MCF 10A (cell line): ENCODE measurements around the gene RBSN. TPM values are rescaled to one million over a fixed set of nuclear protein-coding genes. Genes with fewer than 3 reads are reported as not detected.
A peak's percentile ranks its signal among the peaks of the same experiment; 100 is the strongest.

ENCODE experiments used
- BruUV-seq: library from RNA; stranded (reverse); fragments of 400-500 nt; replicated peaks from 2 replicates; lab custom pipeline; 2021; lab: Mats Ljungman, UMichigan
- CTCF ChIA-PET: fragments of 300-600 bp; sonication (Branson Sonifier 250); formaldehyde crosslinking; extraction: SDS; loops from one replicate; lab custom pipeline; 2021; ENCODE audit warnings: antibody characterized with exemption, inconsistent platforms; lab: Yijun Ruan, JAX
- POLR2A ChIA-PET: fragments of 300-600, 350-650 bp; sonication (Branson Sonifier 250); formaldehyde crosslinking; extraction: SDS; loops from one replicate; lab custom pipeline; 2020; ENCODE audit warnings: antibody characterized with exemption, inconsistent platforms; lab: Yijun Ruan, JAX
- DNase-seq: peaks from one replicate; pipeline ENCODE4 v3.0.0-alpha.2; 2018; ENCODE audit not compliant: unreplicated experiment
- H3K27ac Mint-ChIP-seq: one replicate; pipeline ENCODE4 v1.8.0; 2022; ENCODE audit warnings: mild to moderate bottlenecking, low read depth, mixed read lengths; ENCODE audit not compliant: unreplicated experiment
- H3K27me3 Mint-ChIP-seq: one replicate; pipeline ENCODE4 v1.8.0; 2022; ENCODE audit warnings: mixed read lengths; ENCODE audit not compliant: insufficient read depth, unreplicated experiment
- H3K36me3 Mint-ChIP-seq: one replicate; pipeline ENCODE4 v1.8.0; 2022; ENCODE audit warnings: mild to moderate bottlenecking, moderate library complexity, mixed read lengths; ENCODE audit not compliant: insufficient read depth, unreplicated experiment
- H3K4me1 Mint-ChIP-seq: one replicate; pipeline ENCODE4 v1.8.0; 2022; ENCODE audit warnings: mixed read lengths; ENCODE audit not compliant: insufficient read depth, unreplicated experiment
- H3K4me3 Mint-ChIP-seq: one replicate; pipeline ENCODE4 v1.8.0; 2022; ENCODE audit warnings: mild to moderate bottlenecking, moderate library complexity, mixed read lengths; ENCODE audit not compliant: unreplicated experiment
- H3K9me3 Mint-ChIP-seq: one replicate; pipeline ENCODE4 v1.8.0; 2022; ENCODE audit warnings: mixed read lengths; ENCODE audit not compliant: unreplicated experiment
- CTCF ChIP-seq: fragments of 200-600 bp; IDR thresholded peaks from one replicate; pipeline ENCODE4 v1.8.0; 2022; ENCODE audit warnings: antibody characterized with exemption, mild to moderate bottlenecking; ENCODE audit not compliant: unreplicated experiment
- intact Hi-C: fragments of 100-400 bp; cut with micrococcal nuclease; formaldehyde crosslinking; loops from 2 replicates; pipeline ENCODE4 v1.14.1; 2022
- total RNA-seq: library from RNA; stranded (reverse); gene quantifications from 2 replicates; pipeline ENCODE4 v1.2.3, GENCODE V29; 2022

The RBSN gene
- total RNA-seq, 1 experiment from 2014 or later, result 39.6 TPM

GRCh38 chr3:15064299-15064834, 34.6 kb downstream of the RBSN start:
- Mint-ChIP-seq H3K4me3 (peak overlapping the region; percentile 80), H3K27ac (peak overlapping the region; percentile 93), H3K27me3 (no peaks in the 10 kb centered on the region), H3K36me3 (peaks cover 21% of the 10 kb centered on the region), H3K9me3 (no peaks in the 10 kb centered on the region), H3K4me1 (peaks cover 10% of the 10 kb centered on the region)
- DNase-seq, result peak; percentile 30
- POLR2A ChIA-PET, result interaction anchor here (0.6 to 3.3 kb wide), 21 partner anchors 9 to 940 kb away, joined by 3 to 49 read pairs (median 3); partner anchors contain the start of genes BTD, C3orf20, CAPN7 and CCDC174
- CTCF ChIA-PET, result interaction anchor here (1.4 to 1.7 kb wide), 2 partner anchors 12 to 138 kb away, joined by 4 to 6 read pairs; no protein-coding TSS in a partner anchor
- no TSS peak for BruUV-seq
- TF ChIP-seq CTCF, result no peak
- intact Hi-C loops, result loop anchor here (2.0 kb wide), 1 partner anchor 34 kb away; the partner anchor contains the start of gene RBSN

- peak overlapping the region; percentile 93 for H3K27ac Mint-ChIP-seq
- BruUV-seq, result no TSS peak
- CTCF ChIA-PET, result interaction anchor here (0.7 to 1.4 kb wide), 2 partner anchors 12 to 39 kb away, joined by 4 read pairs; no protein-coding TSS in a partner anchor
These were observed 35.2 kb downstream of the RBSN start for GRCh38 chr3:15063656-15064286.

DNA sequence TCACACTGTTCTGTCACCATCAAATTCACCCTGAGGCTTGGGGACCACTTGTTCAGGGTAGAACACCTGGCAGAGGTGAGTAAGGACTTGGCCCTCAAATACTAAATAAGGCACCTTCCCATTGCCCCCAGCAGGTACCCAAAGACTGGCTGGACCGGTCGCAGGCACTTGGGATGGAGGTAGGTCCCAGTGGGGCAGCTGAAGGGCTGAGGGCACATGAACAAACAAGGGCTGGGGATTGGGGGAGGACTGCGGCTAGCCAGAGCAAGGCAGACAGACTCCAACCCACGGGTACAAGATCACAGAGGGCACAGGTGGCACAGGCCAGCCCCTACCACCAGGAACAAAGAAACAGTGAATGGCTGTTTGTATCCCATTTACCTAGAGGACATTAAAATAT, 35.7 kb downstream of the RBSN start:
- intact Hi-C loops, result no loop called here
- BruUV-seq, result no TSS peak
- POLR2A ChIA-PET, result interaction anchor here (1.6 to 3.3 kb wide), 4 partner anchors 15 to 143 kb away, joined by 4 to 23 read pairs (median 17); partner anchors contain the start of genes CAPN7 and NR2C2

More at GRCh38 chr3:15063656-15064286, 35.2 kb downstream of the RBSN start:
- H3K27me3 Mint-ChIP-seq, result no peaks in the 10 kb centered on the region
- H3K4me1 Mint-ChIP-seq, result peaks cover 10% of the 10 kb centered on the region
- no peaks in the 10 kb centered on the region for H3K9me3 Mint-ChIP-seq
- H3K36me3 Mint-ChIP-seq, result peaks cover 27% of the 10 kb centered on the region
- no peak for TF ChIP-seq CTCF
- peak overlapping the region; percentile 80 for H3K4me3 Mint-ChIP-seq
- POLR2A ChIA-PET, result interaction anchor here (0.6 to 3.3 kb wide), 14 partner anchors 9 to 940 kb away, joined by 3 to 49 read pairs (median 6); partner anchors contain the start of genes CAPN7, CCDC174, CHCHD4 and NR2C2
- DNase-seq, result peak; percentile 9
- intact Hi-C loops, result loop anchor here (2.0 kb wide), 1 partner anchor 35 kb away; the partner anchor contains the start of gene RBSN

More for the DNA sequence above, 35.7 kb downstream of the RBSN start:
- CTCF ChIA-PET, result interaction anchor here (1.4 kb wide), 1 partner anchor 11 kb away, joined by 4 read pairs; no protein-coding TSS in a partner anchor
- TF ChIP-seq CTCF, result no peak
- peaks cover 10% of the 10 kb centered on the region for H3K4me1 Mint-ChIP-seq
- no peak overlapping the region for H3K27ac Mint-ChIP-seq
- peaks cover 32% of the 10 kb centered on the region for H3K36me3 Mint-ChIP-seq
- H3K27me3 Mint-ChIP-seq, result no peaks in the 10 kb centered on the region
- H3K9me3 Mint-ChIP-seq, result no peaks in the 10 kb centered on the region
- H3K4me3 Mint-ChIP-seq, result peak overlapping the region; percentile 80
- DNase-seq, result no peak
